Activated T-helper 9 cell treated with anti-CD3 and anti-CD28 coated beads, Interleukin-2, amount 50 U/mL, for 16 hours (primary cell): ENCODE data around the gene KRT74.
A peak's percentile ranks its signal among the peaks of the same experiment; 100 is the strongest.
"Not testable (repeated sequence)": the region's sequence is repeated elsewhere in the genome, so short reads cannot be mapped to it uniquely, and the experiment has no call there.

Experiments
- DNase-seq: peaks from one replicate; pipeline ENCODE4 v3.0.0-alpha.2; 2020; ENCODE audit warnings: low read depth

The KRT74 gene

DNA sequence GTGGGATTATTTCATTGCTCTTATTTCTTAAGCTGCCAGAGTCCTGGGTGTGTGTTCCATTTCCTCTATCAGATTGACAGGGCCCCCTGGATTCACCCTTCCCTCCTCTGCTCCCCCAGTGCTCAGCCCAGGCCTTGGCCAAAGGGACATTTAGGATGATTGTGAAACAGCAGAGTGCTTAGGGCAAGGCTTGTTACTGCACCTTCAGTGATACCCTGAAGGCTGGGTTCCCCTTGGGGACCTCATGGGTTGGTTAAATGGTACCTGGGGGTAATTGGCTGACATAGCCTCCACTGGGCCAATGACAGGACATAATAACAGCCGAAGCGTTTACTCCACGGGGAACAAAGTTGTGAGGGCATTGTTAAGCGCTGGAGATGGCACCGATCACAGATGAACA, 28.9 kb upstream of the KRT74 start:
- DNase-seq = no peak

DNA sequence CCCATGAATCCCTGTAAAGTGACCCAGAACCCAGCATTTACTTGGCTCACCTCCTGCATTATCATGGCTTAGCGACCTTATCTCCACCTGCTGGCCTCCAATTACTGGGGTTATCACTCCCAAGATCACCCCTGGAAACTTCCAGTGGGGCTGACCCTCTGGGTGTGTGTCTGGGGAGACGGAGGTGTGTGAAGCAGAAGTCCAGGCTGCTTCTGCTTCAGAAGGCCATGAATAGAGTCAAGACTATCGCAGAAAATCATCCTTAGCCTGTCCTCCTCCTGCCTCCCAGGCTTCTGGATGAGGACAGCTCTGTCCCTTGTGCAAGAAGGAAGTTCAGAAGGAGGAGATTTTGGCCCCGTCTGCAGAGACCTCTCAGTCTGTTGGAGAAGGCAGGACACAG, 28.0 kb upstream of the KRT74 start:
- DNase-seq = no peak

DNA sequence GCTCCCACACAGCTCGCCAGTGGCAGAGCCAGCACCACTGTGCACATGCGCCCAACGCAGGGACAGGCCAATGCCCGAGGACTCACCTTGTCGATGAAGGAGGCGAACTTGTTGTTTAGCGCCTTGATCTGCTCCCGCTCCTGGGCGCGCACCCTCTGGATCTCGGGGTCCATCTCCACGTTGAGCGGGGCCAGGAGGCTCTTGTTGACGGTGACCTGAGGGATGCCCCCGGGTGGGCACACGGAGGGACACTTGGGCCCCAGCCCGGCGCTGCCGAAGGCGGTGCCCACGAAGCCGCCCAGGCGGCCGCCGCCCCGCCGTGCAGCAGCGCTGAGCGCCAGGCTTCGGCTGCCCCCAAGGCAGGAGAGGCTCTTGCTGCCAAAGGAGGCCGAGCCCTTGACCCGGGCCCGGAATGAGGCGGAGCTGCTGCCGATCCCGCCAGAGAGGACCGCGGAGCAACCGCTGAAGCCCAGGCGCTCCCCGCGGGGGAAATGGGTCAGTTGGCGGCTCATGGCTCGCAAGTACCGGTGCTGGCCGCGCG, 27.4 kb upstream of the KRT74 start, which contains the start of gene KRT72:
TSS of gene KRT72 (minus strand) at position 523 of the 541 bp plus-strand sequence. CDS start at position 512, 11 bp downstream.
- no peak for DNase-seq

DNA sequence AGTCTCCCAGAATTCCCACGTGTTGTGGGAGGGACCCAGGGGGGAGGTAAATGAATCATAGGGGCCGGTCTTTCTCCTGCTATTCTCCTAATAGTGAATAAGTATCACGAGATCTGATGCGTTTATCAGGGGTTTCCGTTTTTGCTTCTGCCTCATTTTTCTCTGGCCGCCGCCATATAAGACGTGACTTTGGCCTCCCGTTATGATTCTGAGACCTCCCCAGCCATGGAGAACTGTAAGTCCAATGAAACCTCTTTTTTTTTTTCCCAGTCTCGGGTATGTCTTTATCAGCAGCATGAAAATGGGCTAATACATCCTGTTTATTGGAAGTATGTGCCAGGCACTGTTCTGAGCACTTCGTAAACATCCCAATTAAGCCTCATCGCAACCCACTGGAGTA, 26.8 kb upstream of the KRT74 start:
- DNase-seq = no peak

DNA sequence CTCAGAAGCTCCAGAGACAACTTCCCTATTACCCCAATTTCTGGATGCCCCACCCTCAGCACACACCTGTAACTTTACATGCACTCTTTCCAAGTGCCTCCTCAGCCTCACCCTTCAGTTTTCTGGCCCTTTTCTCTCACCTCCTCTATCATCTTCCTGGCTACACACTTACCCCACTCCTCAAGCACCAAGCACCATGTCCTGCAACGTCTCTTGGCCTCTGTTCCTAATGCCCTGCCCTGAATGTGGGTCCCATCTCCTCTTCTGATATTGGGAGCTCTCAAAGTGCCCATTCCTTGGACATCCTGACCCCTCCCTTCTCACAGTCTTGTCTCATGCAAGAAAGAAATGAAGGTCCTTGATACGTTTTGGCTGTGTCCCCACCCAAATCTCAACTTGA, 26.4 kb upstream of the KRT74 start:
- DNase-seq = no peak

DNA sequence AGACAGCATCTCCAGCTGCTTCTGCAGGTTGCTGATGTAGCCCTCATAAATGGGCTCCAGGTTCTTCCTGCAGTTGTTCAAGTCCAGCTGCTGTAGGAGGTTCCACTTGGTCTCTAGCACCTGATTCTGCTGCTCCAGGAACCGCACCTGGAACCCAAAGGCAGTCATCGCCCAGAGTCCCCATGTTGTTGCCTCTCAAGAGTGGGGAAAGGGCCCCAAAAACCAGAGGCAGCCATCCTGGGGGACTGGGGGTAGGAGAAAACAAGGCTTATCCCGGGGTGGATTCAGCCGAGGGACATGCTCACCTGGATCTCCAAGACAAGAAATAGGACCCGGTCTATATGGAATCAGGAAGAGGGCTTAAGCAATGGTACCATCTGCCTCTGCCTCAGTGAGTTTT, 25.3 kb upstream of the KRT74 start:
- DNase-seq = no peak

DNA sequence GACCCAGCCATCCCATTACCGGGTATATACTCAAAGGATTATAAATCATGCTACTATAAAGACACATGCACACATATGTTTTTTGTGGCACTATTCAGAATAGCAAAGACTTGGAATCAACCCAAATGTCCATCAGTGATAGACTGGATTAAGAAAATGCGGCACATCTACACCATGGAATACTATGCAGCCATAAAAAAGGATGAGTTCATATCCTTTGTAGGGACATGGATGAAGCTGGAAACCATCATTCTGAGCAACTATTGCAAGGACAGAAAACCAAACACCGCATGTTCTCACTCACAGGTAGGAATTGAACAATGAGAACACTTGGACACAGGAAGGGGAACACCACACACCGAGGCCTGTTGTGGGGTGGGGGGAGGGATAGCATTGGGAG, 20.6 kb upstream of the KRT74 start:
- DNase-seq = not testable (repeated sequence)

DNA sequence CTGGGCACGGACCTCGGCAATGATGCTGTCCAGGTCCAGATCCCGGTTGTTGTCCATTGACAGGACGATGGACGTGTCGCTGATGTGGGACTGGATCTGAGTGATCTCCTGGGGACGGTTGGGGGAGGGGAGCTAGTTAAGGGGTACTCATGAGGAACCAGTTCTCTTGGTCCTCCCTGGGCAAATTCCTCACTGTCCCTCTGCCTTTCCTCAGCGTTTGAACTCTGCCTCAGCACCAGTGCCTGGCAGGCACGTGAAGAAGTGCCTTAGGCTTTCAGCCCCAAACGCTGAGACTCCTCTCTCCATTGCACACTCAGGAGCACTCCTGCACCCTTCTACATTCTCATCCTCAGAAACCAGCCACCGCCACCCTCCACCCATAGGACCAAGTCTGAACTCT, 17.9 kb upstream of the KRT74 start:
- DNase-seq = no peak

DNA sequence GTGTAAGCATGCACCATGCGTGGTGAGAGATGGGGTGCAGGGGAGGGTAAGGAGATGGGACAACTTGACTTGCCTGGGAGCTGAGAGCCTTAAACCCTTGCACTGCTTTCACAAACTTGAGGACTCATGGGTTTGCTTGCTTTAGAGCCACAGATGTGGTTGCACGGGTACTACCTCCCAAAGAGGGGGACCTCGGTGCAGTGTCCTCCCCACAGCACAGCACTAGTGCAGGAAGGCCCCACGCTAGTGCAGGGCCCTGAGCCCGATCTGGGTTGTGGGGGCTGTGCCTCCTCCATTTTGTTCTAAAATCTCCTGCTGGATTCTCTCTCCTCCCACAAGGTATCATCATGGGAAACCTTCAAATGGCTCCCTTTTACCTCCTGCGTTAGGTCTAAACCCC, 16.4 kb upstream of the KRT74 start:
- no peak for DNase-seq

DNA sequence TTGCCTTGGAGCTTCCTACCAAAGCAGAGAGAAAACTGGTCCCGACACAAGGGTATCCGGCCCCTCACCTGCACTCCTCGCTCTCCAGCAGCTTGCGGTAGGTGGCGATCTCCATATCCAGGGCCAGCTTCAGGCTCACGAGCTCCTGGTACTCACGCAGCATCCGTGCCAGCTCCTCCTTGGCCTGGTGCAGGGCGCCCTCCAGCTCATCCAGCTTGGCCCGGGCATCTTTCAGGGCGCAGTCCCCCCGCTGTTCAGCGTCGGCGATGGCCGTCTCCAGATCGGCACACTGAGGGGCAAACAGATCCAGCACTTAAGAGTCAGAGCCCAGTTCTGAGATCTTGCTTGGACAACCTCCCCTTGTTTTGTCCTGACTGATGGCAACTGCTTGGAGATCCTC, 13.9 kb upstream of the KRT74 start:
- no peak for DNase-seq

DNA sequence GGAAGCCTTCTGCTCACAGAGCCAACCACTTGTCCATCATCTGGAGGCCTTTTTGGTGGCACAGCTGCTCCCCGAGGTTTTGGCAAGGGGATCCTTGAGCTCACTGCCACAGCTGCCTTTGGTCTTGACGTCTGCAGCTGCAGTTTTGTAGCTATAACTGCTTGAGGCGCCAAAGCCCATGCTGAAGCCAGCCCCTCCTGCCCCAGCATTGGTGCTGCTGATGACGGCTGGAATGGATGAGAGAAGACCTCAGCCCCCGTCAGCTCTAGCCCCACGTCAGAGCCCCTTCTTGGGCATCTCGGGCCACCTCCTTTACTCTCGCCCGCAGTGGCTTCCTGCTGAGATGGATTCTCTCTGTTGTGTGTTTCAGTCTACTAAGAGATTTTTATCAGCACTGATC, 12.3 kb upstream of the KRT74 start:
- DNase-seq = peak; percentile 4

DNA sequence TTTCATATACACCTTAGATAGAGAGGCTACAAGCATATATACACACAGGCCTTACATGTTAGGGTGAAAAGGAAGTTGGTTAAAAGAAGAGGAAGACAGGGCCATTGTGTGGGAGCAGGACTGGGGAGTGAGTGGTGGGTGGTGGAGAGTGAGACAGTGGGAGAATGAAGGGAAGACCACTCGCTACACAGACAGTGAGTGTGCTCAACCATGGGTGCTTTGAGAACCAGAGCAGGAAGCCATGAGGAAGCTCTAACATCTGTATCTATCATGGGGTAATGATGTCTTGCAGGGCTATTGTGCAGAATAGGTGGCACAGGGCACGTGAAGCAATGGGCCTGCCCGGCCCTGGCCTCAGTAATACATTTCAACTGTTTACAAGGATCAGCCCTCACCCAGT, 11.4 kb upstream of the KRT74 start:
- DNase-seq = no peak

DNA sequence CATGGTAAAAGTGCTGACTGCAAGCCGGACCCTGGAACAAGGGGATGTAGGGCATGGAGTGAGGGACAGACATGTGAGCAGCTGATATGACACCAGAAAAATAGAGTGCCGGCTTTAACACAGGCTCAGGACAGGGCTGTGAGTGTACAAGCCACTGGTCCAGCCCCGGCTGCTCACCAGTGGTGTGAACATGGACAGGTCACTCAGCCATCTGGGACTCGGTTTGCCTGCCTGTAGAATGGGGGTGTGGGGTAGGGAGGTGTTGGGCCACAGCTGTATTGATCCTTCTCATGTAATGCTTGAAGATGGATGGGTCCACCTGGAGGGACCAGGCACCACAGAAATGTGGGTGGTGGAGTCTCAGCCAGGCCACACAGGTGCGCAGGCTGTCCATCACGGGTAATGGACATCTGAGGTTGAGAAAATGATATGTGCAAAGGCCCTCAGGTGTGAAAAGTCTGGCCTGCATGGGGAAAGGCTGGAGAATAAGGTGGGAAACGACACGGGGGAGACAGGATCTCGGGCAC, 10.6 kb upstream of the KRT74 start:
- DNase-seq = no peak

DNA sequence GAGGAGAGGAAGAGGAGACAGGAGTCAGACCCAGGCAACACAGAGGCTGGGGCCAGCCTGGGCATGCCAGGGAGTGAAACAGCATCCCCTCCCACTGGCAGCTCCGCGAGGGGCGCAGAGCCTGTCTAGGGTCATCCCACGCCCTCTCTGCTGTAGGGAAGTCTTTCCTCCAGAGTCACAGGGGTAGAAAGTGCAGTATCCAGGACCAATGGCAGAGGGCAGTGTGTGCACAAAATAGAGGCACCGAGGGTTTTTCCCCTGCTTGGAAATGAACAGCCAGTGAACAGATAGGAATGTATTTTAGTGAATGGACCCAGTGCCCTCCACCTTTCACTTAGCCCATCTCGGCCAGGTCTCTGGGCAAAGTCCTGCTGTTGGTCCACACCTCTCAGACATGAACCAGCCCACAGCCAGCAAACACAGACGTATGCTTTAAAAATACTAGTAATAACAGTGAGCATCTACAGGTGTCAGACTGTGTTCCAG, 9.4 kb upstream of the KRT74 start:
- peak; percentile 23 for DNase-seq

DNA sequence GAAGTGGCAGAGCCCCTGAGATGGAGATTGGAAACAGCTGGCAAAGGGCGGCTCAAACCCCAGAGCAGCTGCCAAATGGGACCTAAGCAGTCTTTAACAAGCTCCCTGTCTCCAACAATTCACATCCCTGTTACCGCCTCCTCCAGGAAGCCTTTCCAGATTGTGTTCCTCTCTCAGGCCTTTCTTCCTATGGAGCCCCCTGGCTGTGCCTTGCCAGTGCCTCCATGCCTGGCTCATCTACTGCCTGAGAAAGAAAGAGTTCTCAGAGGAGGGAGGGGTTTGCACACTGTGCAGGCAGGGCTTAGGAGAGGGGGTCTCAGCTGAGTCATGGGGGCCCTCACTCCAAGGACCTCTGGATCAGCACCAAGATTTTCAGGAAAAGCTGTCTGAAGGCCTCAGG, 8.8 kb upstream of the KRT74 start:
- no peak for DNase-seq

DNA sequence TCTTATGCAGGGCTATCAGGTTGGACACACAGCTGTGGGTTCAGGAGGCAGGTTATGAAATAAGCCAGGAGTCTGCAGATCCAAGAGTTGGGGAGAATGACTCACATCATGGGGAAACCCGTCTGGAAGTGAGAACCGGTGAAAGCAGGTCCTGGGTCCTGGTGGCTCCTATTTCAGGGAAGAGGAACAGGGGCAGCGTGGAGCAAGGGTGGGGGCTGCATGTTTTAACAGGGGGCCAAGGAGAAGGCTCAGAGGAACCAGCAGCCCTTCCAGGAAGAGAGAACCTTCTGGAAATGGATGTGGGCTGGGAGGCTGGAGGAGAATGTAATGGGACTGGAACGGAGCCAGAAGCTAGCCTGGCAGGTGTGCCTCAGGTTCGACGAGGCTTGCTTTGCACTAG, 7.8 kb upstream of the KRT74 start:
- DNase-seq = no peak

DNA sequence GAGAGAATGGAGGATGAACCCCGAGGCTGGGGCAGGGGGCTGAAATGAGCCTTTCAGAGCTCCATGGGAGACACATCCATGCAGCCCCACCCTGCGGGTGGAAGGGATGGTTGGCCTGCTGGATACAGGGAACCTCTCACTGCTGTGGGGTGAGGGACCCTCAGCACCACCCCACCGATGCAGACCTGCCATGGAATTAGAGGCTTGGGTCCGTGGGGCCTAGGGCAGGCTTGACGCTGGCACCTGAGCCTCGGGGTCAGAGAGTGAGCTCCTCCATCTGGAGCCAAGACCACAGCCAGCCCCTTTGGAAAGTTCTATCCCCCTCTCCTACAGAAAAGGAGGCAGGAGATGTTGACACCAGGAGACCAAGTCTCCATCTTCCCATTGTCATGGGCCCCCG, 7.4 kb upstream of the KRT74 start:
- no peak for DNase-seq

DNA sequence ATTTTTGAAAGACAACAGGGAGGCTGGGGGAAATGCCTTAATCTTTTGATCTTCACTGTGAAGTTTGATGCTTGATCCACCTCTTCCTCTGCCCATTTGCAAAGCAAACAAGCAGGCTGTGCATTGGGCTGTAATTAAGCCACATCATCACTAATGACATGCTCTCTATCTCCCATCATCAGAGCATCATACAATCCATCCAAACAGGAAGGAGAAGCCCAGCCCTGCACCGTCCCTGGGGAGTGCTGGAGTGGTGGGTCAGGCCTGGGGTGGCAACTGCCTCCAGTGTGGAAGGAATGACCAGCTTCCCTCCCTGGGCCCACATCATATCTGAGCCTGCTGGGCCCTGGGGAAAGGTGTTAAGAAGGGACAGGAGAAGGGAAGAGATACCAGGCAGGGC, 6.9 kb upstream of the KRT74 start:
- DNase-seq = no peak

DNA sequence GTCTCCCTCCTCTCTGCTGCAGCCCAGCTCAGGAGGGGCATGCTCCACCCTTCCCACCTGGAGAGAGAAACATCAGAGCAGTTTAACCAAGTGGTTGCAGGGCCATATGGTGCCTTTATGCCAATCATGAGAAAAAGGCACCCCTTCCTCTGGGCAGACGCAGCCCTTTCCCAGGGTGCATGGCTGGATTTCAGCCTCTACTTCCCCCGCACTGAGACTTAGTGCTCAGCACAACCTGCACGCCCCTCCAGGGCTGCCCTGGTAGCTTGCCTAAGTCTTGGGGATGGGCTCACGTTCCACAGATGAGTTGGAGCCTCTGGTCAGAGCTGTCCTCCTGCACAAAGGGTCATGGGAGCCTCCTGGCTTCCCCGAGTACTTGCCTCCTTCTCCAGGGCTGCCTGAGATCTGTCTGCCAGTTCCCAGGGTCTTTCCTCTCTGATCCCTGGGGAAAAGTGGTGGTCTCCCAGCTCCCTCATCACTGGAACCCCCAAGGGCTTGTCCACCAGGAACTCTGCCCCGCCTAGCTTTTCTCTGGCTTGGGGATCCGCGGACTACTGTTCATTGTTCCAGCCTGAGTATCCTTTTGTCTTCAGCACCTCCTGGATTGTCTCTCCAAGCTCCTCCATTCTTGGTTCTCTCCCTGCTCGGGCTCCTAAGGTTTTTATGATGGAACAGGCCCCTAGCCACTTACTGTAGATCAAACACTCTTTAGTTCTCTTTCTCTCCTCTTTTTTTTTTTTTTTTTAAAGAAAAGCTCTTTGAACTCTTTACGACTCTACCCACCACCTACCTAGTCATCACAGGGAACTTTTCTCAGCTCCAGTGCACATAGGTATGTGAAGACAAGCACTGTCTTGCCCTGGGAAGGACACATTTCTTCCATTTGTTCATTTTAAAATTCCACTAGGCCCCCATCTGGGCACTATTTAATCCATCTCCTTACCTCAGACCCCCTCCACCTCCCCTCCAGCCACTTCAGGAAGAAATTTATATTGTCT, 6.1 kb upstream of the KRT74 start:
- no peak for DNase-seq

DNA sequence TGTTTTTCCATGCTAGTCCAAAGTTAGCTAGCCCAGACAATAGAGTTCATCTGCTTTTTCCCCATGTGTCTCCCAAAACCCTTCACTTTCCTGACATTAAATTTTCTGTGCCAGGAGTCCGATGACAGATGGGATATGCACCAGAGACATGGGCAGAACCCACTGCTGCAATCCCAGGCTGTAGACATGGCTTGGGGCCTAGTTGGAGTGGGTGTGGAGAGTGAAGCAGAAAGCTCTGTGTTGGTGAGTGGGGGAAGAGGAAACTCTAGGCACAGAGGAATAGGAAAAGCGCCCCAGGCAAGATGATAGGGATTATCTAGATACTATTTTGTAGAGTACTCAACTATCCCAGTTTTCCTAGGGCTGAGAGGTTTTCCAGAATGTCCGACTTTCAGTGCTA, 4.8 kb upstream of the KRT74 start:
- DNase-seq = no peak

DNA sequence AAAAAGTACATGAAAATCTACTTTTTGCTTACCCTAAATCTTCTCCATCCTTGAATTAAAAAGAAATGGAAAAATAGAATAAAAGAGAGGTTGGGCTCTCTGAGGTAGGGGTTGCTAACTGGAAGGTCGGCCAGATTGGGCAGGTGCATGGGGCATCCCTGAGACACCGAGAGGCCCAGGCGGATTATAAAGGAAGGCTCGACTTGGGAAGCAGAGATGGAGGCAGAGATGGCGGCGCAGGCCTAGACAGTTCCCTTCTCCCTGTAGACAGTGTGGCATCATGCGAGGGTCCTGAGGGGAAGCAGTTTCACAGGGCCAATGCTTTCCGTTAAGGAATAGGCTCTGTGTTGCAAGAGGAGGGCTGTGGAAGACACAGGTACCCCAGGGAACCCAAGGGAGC, 3.7 kb upstream of the KRT74 start:
- no peak for DNase-seq

DNA sequence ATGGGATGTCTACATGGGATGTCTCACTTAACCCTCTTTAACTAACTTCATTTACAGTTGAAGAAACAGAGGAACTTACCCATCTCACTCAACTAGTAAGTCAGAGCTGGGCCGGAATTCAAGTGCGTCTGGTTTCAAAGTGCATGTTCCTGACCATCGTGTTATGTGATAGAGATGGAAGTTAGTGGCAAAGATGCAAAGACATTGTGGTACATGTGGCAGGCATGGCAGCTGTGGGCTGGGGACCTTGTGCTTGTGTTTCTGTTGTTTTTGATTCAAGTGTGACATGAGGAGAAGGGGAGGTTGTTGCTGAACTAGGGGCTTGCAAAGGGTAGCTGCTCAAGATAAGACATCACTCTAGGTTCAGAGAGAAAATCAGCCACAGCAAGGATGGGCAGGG, 2.3 kb upstream of the KRT74 start:
- DNase-seq = no peak

DNA sequence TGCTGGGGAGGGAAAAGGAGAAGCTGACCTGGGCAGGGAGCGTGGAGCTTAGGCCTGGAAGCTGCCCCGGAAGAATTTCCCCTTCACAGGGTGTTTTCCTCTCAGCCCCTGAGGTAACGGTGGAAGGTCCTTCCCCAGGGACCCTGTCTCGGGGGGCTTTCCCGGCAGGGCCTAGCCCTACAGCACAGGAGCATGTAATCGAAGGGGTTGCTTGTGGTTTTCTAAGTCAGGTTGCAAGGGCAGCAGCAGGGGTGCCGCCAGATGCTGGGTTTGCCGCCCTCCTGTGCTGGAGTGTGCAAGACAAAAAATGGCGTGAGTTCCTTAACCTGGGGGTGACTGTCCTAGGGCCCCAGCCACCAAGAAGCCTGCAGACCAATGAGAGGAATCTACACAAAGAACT, 1.6 kb upstream of the KRT74 start:
- DNase-seq = no peak
